Mesenchymal stem cell (in vitro differentiated cells and primary cell): ENCODE results near the gene RPL19.

Experiments
- DNase-seq: peaks from one replicate; pipeline ENCODE4 v3.0.0-alpha.2; 2013
- H2AFZ ChIP-seq: one replicate; pipeline ENCODE4 v1.6.1; 2013; ENCODE audit warnings: low read depth, mild to moderate bottlenecking, control low read depth, inconsistent platforms, low read length, moderate library complexity
- H2AK5ac ChIP-seq: 2 replicates; pipeline ENCODE4 v1.6.1; 2013; ENCODE audit warnings: low read length, moderate library complexity, mild to moderate bottlenecking, inconsistent platforms; ENCODE audit not compliant: severe bottlenecking
- H2BK120ac ChIP-seq: one replicate; pipeline ENCODE4 v1.6.1; 2013; ENCODE audit warnings: low read depth, mild to moderate bottlenecking, inconsistent platforms, low read length, moderate library complexity
- H2BK12ac ChIP-seq, 2 experiments: one replicate each; pipeline ENCODE4 v1.6.1; 2013; ENCODE audit warnings: inconsistent platforms in 2 of 2, low read length in 2 of 2, mild to moderate bottlenecking in 2 of 2, moderate library complexity in 2 of 2, control low read depth in 1 of 2
- H2BK15ac ChIP-seq: one replicate; pipeline ENCODE4 v1.6.1; 2013; ENCODE audit warnings: mild to moderate bottlenecking, low read depth, inconsistent platforms; ENCODE audit not compliant: poor library complexity, severe bottlenecking
- H2BK5ac ChIP-seq: 2 replicates; pipeline ENCODE4 v1.6.1; 2013; ENCODE audit warnings: low read depth, mild to moderate bottlenecking, low read length, control low read depth, inconsistent platforms; ENCODE audit not compliant: poor library complexity, severe bottlenecking
- H3K14ac ChIP-seq, 2 experiments: one replicate each; pipeline ENCODE4 v1.6.1; 2013; ENCODE audit warnings: inconsistent platforms in 2 of 2, low read length in 2 of 2, control low read depth in 1 of 2, mild to moderate bottlenecking in 1 of 2, moderate library complexity in 1 of 2
- H3K18ac ChIP-seq, 2 experiments: one replicate each; pipeline ENCODE4 v1.6.1; 2013; ENCODE audit warnings: inconsistent platforms in 2 of 2, low read length in 2 of 2, control low read depth in 1 of 2, low read depth in 1 of 2, mild to moderate bottlenecking in 1 of 2
- H3K23ac ChIP-seq, 2 experiments: one replicate each; pipeline ENCODE4 v1.6.1; 2013; ENCODE audit warnings: inconsistent platforms in 2 of 2, low read length in 2 of 2, mild to moderate bottlenecking in 2 of 2, moderate library complexity in 2 of 2, control low read depth in 1 of 2
- H3K27ac ChIP-seq: 2 replicates; pipeline ENCODE4 v1.5.1; 2013; ENCODE audit warnings: mild to moderate bottlenecking, moderate library complexity, low read length, control low read depth, inconsistent platforms; ENCODE audit not compliant: poor library complexity, severe bottlenecking
- H3K27me3 ChIP-seq, 2 experiments: 2 replicates each; pipeline versions ENCODE4 v1.6.1 to v1.7.0; 2013; ENCODE audit warnings: low read length in 2 of 2, mild to moderate bottlenecking in 2 of 2, moderate library complexity in 2 of 2, control low read depth in 1 of 2, inconsistent platforms in 1 of 2; ENCODE audit not compliant: control insufficient read depth in 1 of 2, insufficient read depth in 1 of 2
- H3K36me3 ChIP-seq, 2 experiments: 2 replicates each; pipeline versions ENCODE4 v1.6.1 to v1.7.0; 2013; ENCODE audit warnings: low read length in 2 of 2, control low read depth in 1 of 2, inconsistent platforms in 1 of 2, low read depth in 1 of 2, mild to moderate bottlenecking in 1 of 2; ENCODE audit not compliant: insufficient read depth in 2 of 2, control insufficient read depth in 1 of 2
- H3K4ac ChIP-seq, 2 experiments: one replicate each; pipeline ENCODE4 v1.6.1; 2013; ENCODE audit warnings: inconsistent platforms in 2 of 2, low read length in 2 of 2, mild to moderate bottlenecking in 2 of 2, moderate library complexity in 2 of 2, control low read depth in 1 of 2, low read depth in 1 of 2
- H3K4me1 ChIP-seq: 2 replicates; pipeline ENCODE4 v1.6.1; 2013; ENCODE audit warnings: low read depth, low read length, control low read depth; ENCODE audit not compliant: control insufficient read depth, insufficient read depth
- H3K4me2 ChIP-seq: 2 replicates; pipeline ENCODE4 v1.6.1; 2013; ENCODE audit warnings: low read length, mild to moderate bottlenecking, inconsistent platforms; ENCODE audit not compliant: poor library complexity, severe bottlenecking
- H3K4me3 ChIP-seq, 2 experiments: 2 replicates each; pipeline versions ENCODE4 v1.5.1 to v1.7.0; 2013; ENCODE audit warnings: low read length in 2 of 2, mild to moderate bottlenecking in 2 of 2, control low read depth in 1 of 2, low read depth in 1 of 2; ENCODE audit not compliant: insufficient read depth in 1 of 2
- H3K79me1 ChIP-seq: replicated peaks from 2 replicates; pipeline ENCODE4 v1.6.1; 2013; ENCODE audit warnings: mild to moderate bottlenecking, control low read depth, low read length, inconsistent platforms; ENCODE audit not compliant: poor library complexity, severe bottlenecking
- H3K9ac ChIP-seq: 2 replicates; pipeline ENCODE4 v1.7.0; 2013; ENCODE audit warnings: mild to moderate bottlenecking, low read length, moderate library complexity
- H3K9me3 ChIP-seq: 2 replicates; pipeline ENCODE4 v1.7.0; 2013; ENCODE audit warnings: mild to moderate bottlenecking, low read length; ENCODE audit not compliant: control insufficient read depth
- H4K8ac ChIP-seq: one replicate; pipeline ENCODE4 v1.6.1; 2013; ENCODE audit warnings: inconsistent platforms, mild to moderate bottlenecking, low read length, moderate library complexity
- H4K91ac ChIP-seq: one replicate; pipeline ENCODE4 v1.6.1; 2013; ENCODE audit warnings: mild to moderate bottlenecking, low read length, inconsistent platforms
- WGBS: methylation state at CpG from one replicate; pipeline ENCODE4 v1.1.7; 2013; ENCODE audit warnings: mixed read lengths; 5-methylcytosine and 5-hydroxymethylcytosine counted together

Gene RPL19

GRCh38 chr17:39151943-39152818 is 47.9 kb upstream of the RPL19 start:
- no peaks in the 10 kb centered on the region for H3K36me3 ChIP-seq
- H3K4me2 ChIP-seq, result peak overlapping the region; percentile 98
- H2BK12ac ChIP-seq, result no peak overlapping the region
- peak overlapping the region; percentile 51 to 91 for H3K4me3 ChIP-seq
- peak overlapping the region; percentile 72 for H3K9ac ChIP-seq
- peaks cover 25% of the 10 kb centered on the region for H3K4me1 ChIP-seq
- H3K9me3 ChIP-seq, result no peaks in the 10 kb centered on the region
- H2BK5ac ChIP-seq, result no peak overlapping the region
- H2AFZ ChIP-seq, result no peak overlapping the region
- DNase-seq, result no peak
- peak overlapping the region; percentile 28 to 63 for H3K18ac ChIP-seq
- H2BK120ac ChIP-seq, result no peak overlapping the region
- peak overlapping the region in 1 of 2 experiments; percentile 7 for H3K14ac ChIP-seq
- H4K91ac ChIP-seq, result peak overlapping the region; percentile 62
- H3K23ac ChIP-seq, result no peak overlapping the region
- peak overlapping the region; percentile 88 for H4K8ac ChIP-seq
- WGBS, result 23% methylated on average over 22 of the region's 25 CpGs
- peak overlapping the region; percentile 70 for H3K27ac ChIP-seq
- H2BK15ac ChIP-seq, result no peak overlapping the region
- no peak overlapping the region for H3K4ac ChIP-seq
- H3K27me3 ChIP-seq, result peaks cover 16 to 43% of the 10 kb centered on the region in 2 experiments
- H2AK5ac ChIP-seq, result no peak overlapping the region
- H3K79me1 ChIP-seq, result no peaks in the 10 kb centered on the region

DNA sequence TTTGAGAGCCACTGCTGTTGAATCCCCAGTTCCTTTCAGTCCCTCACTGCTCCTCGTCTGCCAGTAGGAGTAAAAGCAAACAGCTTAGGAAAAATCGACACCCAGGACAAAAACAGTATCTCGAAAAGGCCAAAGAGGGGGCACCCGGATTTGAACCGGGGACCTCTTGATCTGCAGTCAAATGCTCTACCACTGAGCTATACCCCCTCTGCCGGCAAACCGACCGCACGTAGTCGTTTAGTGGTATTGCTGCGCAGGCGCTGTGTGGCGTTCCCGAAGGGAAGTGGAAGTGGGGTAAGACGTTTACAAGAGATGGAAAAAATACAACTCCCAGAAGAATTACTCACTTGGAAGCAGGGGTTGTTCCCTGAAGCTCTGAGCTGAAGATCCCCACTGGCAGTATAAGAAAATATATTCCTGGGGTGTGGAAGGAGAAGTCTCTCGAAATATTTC is 46.5 kb upstream of the RPL19 start:
- no peak overlapping the region for H4K91ac ChIP-seq
- H2BK5ac ChIP-seq, result no peak overlapping the region
- H3K4me3 ChIP-seq, result peak overlapping the region; percentile 81 to 91
- H3K14ac ChIP-seq, result no peak overlapping the region
- H3K4ac ChIP-seq, result no peak overlapping the region
- H3K79me1 ChIP-seq, result no peaks in the 10 kb centered on the region
- peak overlapping the region; percentile 98 for H3K4me2 ChIP-seq
- H4K8ac ChIP-seq, result no peak overlapping the region
- H2BK120ac ChIP-seq, result no peak overlapping the region
- H2BK15ac ChIP-seq, result no peak overlapping the region
- H3K9me3 ChIP-seq, result no peaks in the 10 kb centered on the region
- H3K4me1 ChIP-seq, result peaks cover 25% of the 10 kb centered on the region
- peak overlapping the region; percentile 7 for H2AFZ ChIP-seq
- WGBS, result 0% methylated on average over 11 of the region's 16 CpGs
- no peaks in the 10 kb centered on the region for H3K36me3 ChIP-seq
- peak overlapping the region; percentile 62 for H3K27ac ChIP-seq
- H3K9ac ChIP-seq, result peak overlapping the region; percentile 92
- H3K27me3 ChIP-seq, result peaks cover 16 to 38% of the 10 kb centered on the region in 2 experiments
- H2AK5ac ChIP-seq, result no peak overlapping the region
- H3K18ac ChIP-seq, result peak overlapping the region in 1 of 2 experiments; percentile 95
- no peak overlapping the region for H2BK12ac ChIP-seq
- no peak overlapping the region for H3K23ac ChIP-seq
- DNase-seq, result peak; percentile 93

DNA sequence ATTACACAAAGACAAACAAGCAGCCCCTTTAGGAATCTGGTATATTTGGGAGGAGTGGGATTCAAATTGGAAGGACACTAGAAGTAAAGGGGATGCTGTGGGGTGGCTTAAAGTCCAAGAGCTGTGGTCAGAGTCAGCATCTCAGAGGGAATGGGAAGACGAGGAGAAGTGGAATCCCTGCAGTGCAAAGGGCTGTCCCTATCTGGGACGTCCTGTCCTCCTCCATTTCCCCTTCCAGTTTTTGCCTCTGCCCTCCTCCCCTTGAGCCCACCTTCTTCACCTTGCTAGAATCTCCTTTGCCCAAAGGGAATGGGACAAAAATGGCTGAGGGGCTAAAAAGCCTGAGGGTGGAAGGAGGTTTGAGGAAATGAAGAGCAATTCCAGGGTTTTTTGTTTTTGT is 44.4 kb upstream of the RPL19 start:
- H3K9ac ChIP-seq, result no peak overlapping the region
- H3K4ac ChIP-seq, result no peak overlapping the region
- H3K79me1 ChIP-seq, result no peaks in the 10 kb centered on the region
- H3K4me1 ChIP-seq, result peaks cover 23% of the 10 kb centered on the region
- H2AFZ ChIP-seq, result no peak overlapping the region
- H3K36me3 ChIP-seq, result no peaks in the 10 kb centered on the region
- no peak overlapping the region for H2BK12ac ChIP-seq
- H2BK5ac ChIP-seq, result no peak overlapping the region
- H3K4me3 ChIP-seq, result no peak overlapping the region
- H3K14ac ChIP-seq, result no peak overlapping the region
- no peak overlapping the region for H2AK5ac ChIP-seq
- no peak overlapping the region for H3K4me2 ChIP-seq
- no peak overlapping the region for H3K18ac ChIP-seq
- H4K91ac ChIP-seq, result no peak overlapping the region
- no peak overlapping the region for H3K23ac ChIP-seq
- DNase-seq, result no peak
- no peak overlapping the region for H2BK120ac ChIP-seq
- WGBS, result no CpG with 5 or more reads among the region's 2 CpGs
- H4K8ac ChIP-seq, result no peak overlapping the region
- H3K27ac ChIP-seq, result no peak overlapping the region
- H3K27me3 ChIP-seq, result peaks cover 16 to 23% of the 10 kb centered on the region in 2 experiments
- no peak overlapping the region for H2BK15ac ChIP-seq
- H3K9me3 ChIP-seq, result no peaks in the 10 kb centered on the region

- Histone ChIP-seq H3K9ac (no peak overlapping the region), H2AFZ (no peak overlapping the region), H4K8ac (no peak overlapping the region), H3K27ac (no peak overlapping the region), H3K36me3 (no peaks in the 10 kb centered on the region), H3K23ac (no peak overlapping the region), H3K14ac (no peak overlapping the region), H3K9me3 (no peaks in the 10 kb centered on the region), H2BK5ac (no peak overlapping the region), H3K18ac (no peak overlapping the region), H3K4ac (no peak overlapping the region), H4K91ac (no peak overlapping the region), H3K27me3 (peaks cover 15 to 24% of the 10 kb centered on the region in 2 experiments), H2BK120ac (no peak overlapping the region), H3K4me2 (no peak overlapping the region), H2AK5ac (no peak overlapping the region), H2BK12ac (no peak overlapping the region), H3K4me3 (no peak overlapping the region), H3K4me1 (peaks cover 15% of the 10 kb centered on the region), H3K79me1 (no peaks in the 10 kb centered on the region), H2BK15ac (no peak overlapping the region)
- no peak for DNase-seq
- 59% methylated on average over 5 of the region's 7 CpGs for WGBS
Measured at GRCh38 chr17:39156491-39156890, 43.6 kb upstream of the RPL19 start.
